Raji (cell line): ENCODE results near the gene PCK1.

ENCODE experiments used
- POLR2A ChIP-seq: IDR thresholded peaks from 2 replicates; pipeline ENCODE4 v1.6.1; 2011; ENCODE audit warnings: low read depth, low read length, control low read depth; ENCODE audit not compliant: insufficient read depth

The PCK1 gene

DNA sequence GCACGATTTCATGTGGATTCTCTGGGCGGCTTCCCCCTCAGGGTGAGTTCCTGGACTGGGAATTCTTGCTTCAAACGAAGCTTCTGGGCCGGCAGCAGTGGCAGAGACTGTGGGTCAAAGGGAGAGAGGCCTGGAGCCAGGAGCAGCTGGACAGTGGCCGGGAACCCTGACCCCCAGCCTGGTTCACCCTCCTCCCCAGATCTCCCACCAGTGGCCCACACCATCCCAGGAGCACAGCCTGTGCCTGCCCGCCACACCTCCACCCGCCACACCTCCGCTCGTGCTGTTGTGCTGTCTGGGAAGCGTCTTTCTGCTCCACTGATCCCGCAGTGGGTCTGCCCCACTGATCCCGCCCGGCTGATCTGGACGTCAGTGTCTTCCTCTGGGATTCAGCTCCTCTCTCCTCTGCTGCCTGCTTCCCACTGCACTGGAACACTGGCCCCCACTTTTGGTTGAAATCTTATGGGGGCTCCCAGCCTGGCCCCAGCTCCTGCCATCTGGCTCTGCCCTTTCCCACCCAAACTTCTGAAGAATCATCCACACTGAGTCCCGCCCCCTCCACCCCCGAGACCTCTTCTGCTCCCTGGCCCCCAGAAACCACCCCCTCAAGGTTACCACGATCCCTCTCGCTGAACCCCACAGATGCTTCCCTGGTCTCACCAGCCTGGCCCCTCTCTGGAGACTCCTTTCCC is 49.5 kb downstream of the PCK1 start:
- TF ChIP-seq POLR2A = no peak

DNA sequence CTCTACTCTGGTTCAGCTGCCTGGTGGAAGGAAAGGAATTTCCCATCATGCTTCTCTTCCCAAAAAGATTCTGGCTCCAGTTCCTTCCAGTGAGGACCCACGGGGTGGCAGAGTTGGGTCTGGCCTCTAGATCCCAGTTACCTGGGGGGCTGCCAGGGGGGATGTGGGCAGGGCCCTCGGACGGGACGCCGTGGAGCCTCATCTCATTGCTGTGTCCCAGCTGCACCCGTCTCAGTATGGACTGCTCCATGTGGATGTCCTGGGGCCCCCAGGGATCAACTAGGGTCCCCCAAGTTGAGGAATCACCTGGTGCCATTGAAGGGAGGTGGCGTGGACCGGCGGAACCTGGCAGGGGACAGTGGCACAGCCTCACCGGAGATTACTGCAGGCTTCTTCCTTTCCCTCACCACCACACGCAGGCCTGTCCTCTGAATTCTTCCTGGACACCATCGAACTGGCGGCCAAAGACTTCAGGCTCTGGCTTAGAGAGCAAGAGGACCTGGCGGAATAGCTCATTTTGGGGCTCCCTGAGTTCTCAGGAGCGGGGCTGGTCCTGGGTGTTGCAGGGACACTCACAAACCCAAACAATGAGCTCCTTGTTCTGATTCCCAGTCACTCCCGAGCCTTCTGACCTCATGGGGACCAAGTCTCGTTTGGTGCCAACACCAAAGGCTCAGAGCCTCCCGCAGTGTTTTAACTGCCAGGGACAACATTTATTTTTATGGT is 50.8 kb downstream of the PCK1 start:
- TF ChIP-seq POLR2A = no peak

DNA sequence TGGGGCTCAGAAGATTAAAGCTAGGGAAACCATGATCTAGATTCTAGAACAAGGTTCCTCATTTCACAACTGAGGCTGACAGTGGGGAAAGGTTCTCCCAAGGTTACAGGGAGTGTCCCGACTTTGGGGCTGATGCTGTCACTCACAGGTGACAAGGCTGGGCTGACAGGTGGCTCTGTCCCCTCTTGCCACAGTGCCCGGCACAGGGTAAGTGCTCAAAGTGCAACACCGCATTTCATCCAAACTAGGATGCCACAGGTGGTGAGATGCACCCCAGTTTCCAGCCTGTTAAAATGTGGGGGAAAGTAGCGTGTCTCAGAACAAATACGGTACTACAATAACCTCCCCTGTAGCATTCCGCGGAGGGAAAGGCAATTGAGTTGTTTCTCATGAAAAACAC is 51.5 kb downstream of the PCK1 start:
- TF ChIP-seq POLR2A = no peak

DNA sequence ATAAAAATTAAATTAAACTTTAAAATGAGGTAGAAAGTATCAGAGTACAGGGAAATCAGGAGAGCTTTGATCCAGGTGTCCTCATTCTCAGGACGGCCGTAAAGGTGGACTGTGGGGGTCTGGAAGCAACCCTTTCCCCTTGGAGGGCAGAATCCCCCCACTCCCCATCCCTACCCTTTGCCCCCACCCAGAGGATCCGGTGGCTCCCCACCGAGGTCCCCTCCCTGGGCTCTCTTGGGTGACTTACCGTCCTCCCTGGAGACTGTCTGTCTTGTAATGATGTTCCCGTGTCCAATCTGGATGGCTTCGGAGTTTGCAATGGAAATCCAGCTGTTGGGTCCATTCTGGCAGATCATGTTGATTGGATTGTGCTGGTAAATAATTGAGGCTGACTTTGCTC is 52.0 kb downstream of the PCK1 start:
- TF ChIP-seq POLR2A = no peak

DNA sequence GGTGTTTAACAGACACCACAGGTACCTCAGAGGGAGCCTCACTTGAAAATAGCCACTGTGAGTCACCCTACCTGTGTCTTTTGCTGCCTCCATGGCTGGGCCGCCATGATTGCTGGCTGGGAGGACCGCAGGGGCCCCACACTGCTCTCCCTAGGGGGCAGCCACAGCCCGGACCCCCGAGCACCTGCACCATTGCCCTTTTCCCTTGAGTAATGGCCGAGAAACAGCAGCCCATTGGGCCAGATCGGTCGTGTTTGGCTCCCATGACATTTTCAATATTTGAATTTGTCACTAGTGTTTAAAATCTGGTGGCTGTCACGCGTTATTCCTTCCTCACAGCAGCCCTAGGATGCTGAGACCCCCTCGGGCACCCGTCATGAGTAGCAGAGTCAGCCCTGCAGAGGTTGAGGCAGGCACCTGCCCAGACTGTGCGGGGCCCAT is 52.6 kb downstream of the PCK1 start:
- no peak for TF ChIP-seq POLR2A

DNA sequence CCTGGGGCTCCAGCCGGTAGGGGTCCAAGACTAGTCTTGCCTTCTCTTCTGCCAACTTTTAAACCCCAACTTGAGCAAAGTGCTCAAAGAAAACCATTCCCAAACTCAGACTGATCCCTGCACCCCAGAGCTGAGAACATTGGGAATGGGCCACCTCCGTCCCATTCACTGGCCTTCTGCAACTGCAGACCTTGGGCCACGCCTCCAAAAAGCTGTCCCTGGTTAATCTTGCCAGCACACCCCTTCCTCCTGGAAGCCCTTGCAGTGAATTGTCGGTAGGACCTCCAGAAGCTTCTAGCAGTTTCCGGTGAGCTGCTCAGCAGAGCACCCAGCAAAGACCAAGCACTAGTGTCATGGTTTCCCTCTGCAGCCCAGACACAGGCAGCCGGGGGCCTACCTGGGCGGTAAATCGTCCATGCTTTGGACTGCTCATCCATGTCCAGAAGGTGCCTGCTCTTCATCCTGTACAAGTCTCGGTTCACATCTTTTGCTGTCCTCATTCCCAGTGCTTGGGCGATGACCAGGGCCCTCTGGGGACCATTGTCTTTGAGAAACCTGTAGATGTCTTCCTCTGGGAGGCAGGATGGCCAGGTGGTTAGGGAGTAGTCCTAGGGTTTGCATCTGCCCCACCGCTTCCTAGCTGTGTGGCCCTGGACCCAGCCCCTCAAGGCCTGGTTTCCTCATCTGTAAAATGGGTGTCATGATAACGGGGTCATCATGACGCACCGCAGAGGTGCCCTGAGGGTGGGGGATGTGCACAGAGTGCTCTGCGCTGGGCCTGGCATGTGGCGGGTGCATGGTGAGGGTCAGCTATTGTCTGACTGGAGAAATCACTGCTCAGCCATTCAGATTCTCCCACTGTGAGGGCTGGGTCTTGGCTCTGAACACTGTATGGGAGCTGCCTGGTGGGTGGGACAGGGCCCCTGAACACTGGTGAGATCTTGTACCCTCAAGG is 53.9 kb downstream of the PCK1 start:
- no peak for TF ChIP-seq POLR2A

DNA sequence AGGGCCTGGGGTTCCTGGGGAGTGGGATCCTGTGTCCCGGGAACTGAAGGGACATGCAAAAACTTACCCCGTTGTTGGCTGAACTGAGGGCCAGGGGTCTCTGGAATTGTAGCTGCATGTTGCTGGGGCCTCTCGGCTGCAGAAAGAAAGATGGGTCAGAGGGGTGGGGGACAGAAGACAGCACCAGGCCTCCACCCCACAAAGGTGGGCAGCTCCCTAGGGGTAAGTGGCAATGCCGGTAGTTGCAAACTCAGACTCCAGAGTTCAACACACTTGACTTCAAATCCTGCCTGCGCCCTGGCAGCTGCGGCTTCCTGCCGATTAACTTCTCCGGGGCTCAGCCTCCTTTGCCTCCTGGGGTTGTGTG is 54.5 kb downstream of the PCK1 start:
- TF ChIP-seq POLR2A = no peak

DNA sequence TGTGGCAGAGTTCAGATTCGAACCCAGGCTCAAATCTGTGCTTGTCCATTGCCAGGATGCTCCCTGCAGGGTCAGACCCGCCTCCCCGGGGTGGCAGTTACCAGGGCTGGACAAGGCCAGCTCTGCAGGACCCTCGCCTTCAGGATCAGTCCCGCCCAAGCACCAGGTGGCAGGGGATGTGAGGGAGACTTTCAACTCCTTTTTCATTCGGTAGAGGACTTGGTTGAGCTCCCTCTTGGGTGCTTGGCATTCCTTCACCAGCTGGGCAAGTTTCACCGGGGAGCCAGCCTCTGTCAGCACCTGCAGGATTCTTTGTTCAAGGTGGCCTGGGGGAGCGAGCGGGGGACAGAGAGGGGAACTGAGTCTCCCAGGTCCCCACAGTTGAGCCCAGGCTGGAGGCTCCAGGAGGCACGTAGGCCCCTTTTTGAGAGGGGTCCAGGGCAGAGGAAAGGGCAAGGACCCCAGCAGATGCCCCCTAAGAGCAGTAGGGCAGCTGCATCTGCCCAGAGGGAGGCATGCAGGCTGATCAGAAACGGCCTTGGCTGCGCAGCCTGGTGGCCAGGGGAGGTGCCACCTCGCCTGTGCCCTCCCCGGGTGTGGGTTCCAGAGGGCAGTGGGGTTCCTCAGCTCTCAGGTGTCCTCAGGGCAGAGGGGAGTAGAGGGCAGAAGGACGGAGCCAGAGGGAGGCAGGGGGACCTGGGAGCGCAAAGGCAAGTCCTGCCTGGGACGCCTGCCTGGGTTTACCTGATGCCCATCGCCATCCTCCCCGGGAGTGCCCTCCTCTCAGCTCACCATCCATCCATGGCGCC is 55.4 kb downstream of the PCK1 start:
- no peak for TF ChIP-seq POLR2A

DNA sequence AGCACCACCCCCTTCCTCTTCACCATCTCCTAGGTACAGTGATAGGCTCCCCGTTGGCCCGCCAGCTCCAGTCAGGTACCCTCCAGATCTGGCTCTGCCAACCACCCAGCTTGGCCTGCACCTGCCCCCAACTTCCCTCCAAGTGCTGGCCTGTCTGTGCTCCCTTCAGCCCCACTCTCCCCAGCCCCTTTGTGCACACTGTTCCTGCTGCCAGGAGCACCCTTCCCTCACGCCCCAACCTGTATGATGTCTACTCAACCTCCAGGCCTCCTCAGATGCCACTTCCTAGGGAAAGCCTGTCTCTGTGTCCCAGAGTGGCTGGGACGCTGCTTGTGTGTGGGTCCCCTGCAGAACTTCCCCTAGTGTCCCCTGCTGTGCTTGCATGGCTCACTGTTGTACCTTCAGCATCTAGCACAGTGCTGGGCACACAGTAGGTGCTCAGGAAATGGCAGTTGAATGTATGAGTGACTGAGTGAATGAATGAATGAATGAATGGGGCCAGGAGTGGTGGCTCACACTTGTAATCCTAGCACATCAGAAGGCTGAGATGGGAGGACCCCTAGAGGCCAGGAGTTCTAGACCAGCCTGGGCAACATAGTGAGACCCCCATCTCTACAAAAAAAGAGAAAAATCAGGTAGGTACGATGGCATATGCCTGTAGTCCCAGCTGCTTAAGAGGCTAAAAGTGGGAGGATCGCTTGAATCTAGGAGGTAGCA is 56.3 kb downstream of the PCK1 start:
- no peak for TF ChIP-seq POLR2A
